C1 segment of cervical spinal cord (tissue), 14 donors: Measurements from ENCODE around the gene KRTAP10-1.
"Not testable (repeated sequence)": the region's sequence is repeated elsewhere in the genome, so short reads cannot be mapped to it uniquely, and the experiment has no call there.

Experiments used
- DNase-seq, 14 donors: peaks; one replicate each; lab custom pipeline; 2025; lab: John Stamatoyannopoulos, UW

The KRTAP10-1 gene

GRCh38 chr21:44539991-44540666, at the start of gene KRTAP10-1:
Gene KRTAP10-1, minus strand, starts transcription at chr21:44540195. Its CDS starts 45 bp downstream, at chr21:44540150.
- no peak for DNase-seq

GRCh38 chr21:44589094-44589493, 49.1 kb upstream of the KRTAP10-1 start:
- no peak for DNase-seq

- DNase-seq = no peak
Observed at GRCh38 chr21:44585892-44586291, 45.9 kb upstream of the KRTAP10-1 start.

DNA sequence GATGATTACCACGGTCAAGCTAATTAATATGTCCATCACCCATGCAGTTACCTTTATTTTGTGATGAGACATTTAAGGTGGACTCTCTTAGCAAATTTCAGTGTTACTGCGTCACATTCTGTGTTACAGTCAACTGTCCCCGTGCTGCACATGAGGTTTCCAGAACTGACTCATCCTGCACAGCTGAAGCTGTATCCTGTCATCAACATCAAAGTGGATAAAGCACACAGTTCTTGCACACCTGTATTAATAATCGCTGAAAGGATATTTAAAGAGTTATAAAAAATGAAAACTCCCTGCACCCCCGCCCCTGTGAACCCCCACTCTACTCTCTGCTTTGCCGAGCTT, 43.8 kb upstream of the KRTAP10-1 start:
- no peak for DNase-seq

DNA sequence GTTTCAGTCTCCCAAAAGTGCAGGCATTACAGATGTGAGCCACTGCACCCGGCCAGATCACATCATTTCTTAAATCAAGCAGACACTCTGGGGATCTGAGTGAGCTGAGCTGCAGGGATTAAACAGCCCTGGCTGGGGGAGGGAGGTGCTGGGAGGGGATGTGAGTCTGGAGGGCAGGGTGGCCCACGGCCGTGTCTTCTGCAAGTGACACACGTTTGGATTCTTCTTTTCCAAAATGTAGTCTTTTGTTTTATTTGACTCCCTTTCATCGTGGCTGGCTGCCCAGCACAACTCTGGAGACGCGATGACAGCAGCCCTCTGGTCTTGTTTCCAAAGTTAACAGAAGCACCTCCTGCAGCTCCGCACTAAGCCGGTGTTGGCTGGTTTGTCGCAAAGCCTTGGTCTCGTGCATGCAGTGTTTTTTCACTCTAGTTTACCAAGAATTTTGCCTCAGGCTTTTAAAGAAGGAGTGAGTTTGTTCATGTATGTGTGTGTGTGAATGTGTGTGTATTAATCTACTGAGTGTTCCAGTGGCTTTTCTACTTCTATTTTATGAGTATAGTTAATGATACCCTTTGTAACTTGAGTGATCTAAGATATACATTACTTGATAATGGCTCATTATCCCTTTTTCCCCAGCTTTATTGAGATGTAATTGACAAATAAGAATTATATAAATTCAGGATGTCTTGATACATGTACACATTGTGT, 43.2 kb upstream of the KRTAP10-1 start:
- no peak for DNase-seq

DNA sequence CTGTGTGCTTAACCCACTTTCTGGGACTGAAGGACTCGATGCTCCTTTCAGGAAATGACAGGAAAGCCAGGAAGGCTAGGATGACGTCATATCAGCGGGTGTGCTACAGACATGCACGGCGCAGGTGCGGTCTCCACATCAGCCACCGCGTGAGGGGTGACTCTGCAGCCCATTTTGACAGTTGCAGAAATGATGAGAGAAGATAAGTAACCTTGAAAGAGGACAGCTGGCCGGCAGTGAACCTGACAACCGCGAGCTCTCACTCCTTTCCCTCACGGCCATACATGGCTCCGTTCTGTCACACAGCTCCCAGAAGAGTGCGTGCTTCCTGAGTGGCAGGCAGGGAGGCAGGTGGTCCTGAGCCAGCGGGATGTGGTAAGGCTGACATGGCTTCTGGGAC, 42.1 kb upstream of the KRTAP10-1 start:
- DNase-seq = no peak

DNA sequence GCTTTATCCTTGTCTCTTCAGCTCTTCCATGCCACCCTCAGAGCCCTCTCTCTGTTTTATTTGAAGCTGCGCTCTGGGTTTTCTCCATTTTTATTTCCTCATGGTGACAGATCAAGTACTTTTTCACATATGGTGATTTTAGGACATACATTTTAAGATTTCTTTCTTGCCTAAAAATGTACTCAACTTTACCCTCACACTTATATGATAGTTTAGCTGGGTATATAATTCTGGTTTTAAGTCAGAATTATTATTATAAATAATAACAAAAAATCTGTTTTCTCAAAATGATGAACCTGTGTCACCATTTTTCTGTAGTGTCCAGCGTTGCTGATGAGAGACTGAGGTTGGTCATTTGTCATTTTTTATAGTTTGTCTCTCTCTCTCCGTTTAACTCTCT, 41.2 kb upstream of the KRTAP10-1 start:
- no peak for DNase-seq

- not testable (repeated sequence) for DNase-seq
Observed at GRCh38 chr21:44580231-44580821, 40.3 kb upstream of the KRTAP10-1 start, which contains the start of gene KRTAP10-5. Gene KRTAP10-5, minus strand, starts transcription at chr21:44580604. Its CDS starts 26 bp downstream, at chr21:44580578.

DNA sequence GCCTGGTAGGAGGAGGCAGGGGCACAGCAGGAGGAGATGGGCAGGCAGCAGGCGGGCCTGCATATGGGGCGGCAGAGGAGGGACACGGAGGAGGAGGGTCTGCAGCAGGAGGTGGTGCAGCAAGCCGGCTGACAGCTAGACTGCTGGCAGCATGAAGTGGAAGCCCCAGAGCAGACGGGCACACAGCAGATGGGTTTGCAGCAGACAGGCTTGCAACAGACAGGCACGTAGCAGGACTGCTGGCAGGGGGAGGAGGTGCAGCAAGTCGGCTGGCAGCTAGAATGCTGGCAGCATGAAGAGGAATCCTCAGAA, 39.8 kb upstream of the KRTAP10-1 start:
- no peak for DNase-seq

DNA sequence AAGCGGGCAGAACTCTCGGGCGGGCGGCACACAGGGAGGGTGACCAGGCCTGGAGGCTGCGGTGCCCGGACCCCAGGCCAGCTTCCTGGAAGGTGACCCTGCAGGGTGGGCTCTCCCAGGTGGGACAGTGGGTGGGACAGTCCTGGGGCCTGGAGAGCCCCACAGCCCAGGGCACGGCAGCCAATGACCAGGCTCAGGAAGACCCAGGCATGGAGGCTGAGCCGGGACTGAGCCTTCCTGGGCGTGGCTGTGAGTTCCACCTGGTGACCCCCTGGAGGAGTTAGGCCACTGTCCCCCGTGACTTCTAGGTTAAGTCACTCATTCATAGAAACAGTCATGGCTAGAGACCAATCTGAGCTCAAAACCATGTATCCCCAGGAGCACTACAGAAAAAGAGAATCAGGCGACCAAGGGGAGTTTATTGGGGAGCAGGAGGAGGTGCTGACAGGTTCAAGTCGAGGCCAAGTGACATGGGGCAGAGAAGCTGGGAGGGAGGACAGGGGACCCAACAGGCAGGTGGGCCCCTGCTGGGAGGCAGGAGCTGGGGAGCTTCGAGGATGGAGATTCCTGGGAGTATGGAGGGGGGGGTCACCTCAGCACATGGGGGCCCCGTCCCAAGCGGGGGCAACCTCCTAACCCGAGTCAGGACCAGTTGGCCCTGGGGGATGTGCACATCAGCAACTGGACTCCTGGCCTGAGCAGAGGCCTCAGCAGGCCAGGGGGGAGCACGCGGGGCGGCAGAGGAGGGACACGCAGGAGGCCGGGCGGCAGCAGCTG, 39.2 kb upstream of the KRTAP10-1 start:
- DNase-seq = no peak

DNA sequence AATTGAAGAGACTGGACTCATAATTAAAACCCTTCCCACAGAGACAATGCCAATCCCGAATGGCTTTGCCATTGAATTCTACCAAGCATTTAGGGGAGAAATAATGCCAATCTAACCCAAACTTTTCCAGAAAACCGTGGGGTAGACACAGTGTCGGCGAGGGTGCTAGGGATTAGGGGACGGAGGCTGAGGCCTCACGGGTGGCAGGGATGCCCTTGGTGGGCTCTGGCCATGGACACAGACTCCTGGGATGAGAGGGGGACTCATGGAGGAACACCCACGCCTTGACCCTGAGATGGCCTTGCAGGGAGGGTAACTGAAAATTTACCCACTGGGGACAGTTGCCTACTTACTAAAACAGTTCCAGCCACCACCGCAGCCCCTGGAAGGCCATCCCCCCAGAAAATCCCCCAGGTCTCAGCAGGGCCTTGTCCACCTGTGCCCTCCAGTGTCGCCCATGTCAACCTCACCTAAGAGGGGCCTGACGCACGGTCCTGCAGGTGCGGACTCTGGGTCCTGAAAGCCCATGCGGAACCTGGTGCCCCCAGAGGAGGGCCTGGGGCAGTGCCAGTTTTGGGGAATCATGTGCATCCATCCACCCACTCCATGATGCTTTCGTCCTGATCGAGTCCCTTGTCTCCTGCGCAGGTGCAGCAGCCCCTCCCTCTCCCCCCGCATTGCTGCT, 38.5 kb upstream of the KRTAP10-1 start:
- no peak for DNase-seq

DNA sequence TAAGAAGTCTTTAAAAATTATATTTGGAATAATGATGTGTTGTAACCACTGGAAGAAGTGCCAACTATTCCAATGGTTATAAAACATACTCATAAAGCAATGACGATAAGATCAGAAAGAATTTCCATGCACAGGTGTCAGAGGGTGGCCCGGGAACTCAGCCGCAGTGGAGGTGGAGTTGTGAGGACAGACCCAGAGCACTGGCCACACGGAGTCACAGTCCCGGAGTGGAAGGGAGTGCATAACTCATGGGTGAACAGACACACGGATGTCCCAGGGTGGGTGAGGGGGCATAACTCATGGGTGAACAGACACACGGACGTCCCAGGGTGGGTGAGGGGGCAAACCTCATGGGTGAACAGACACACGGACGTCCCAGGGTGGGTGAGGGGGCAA, 36.0 kb upstream of the KRTAP10-1 start:
- no peak for DNase-seq

GRCh38 chr21:44575307-44576024, 35.5 kb upstream of the KRTAP10-1 start:
- no peak for DNase-seq

GRCh38 chr21:44574457-44575306, 34.7 kb upstream of the KRTAP10-1 start:
- no peak for DNase-seq

- DNase-seq = not testable (repeated sequence)
Observed at GRCh38 chr21:44573630-44574456, 33.8 kb upstream of the KRTAP10-1 start, which contains the start of gene KRTAP10-4. Gene KRTAP10-4, plus strand, starts transcription at chr21:44573729. Its CDS starts 30 bp downstream, at chr21:44573759.

- no peak for DNase-seq
Observed at GRCh38 chr21:44572959-44573583, 33.1 kb upstream of the KRTAP10-1 start.

GRCh38 chr21:44571844-44572782, 32.1 kb upstream of the KRTAP10-1 start:
- no peak for DNase-seq
